B cell (primary cell): ENCODE measurements around the gene STXBP2. TPM values are rescaled to one million over a fixed set of nuclear protein-coding genes. Genes with fewer than 3 reads are reported as not detected.

Experiments
- ATAC-seq: fragments of 200-7000 bp; cut with Tn5 transposase; one replicate; pipeline ENCODE4 v1.10.0; 2021; ENCODE audit warnings: low read depth, mild to moderate bottlenecking, moderate number of reproducible peaks, moderate library complexity
- CTCF ChIA-PET: fragments of 350-600 bp; sonication (Branson Sonifier 250); formaldehyde crosslinking; loops from one replicate; lab custom pipeline; 2021; ENCODE audit warnings: antibody characterized with exemption, inconsistent platforms; lab: Charles Lee
- POLR2A ChIA-PET: fragments of 350-600 bp; sonication (Branson Sonifier 250); formaldehyde crosslinking; loops from one replicate; lab custom pipeline; 2021; ENCODE audit warnings: antibody characterized with exemption; lab: Charles Lee
- DNase-seq: peaks from one replicate; pipeline ENCODE4 v3.0.0; 2013
- H2AFZ ChIP-seq: 2 replicates; pipeline ENCODE4 v1.6.1; 2012; ENCODE audit warnings: mild to moderate bottlenecking, low read depth, low read length; ENCODE audit not compliant: insufficient read depth, poor library complexity, severe bottlenecking
- H3K27ac ChIP-seq, 2 donors: 1 replicate in 1 of 2; 2 replicates in 1 of 2; pipeline ENCODE4 v1.5.1; 2012 to 2013; ENCODE audit warnings: low read length in 2 of 2, mild to moderate bottlenecking in 2 of 2, moderate library complexity in 1 of 2
- H3K27me3 ChIP-seq, 4 experiments: fragments of 200-600 bp in 1 of 4; sonication (generic) in 1 of 4; replicated peaks in 1 of 4; 1 replicate in 2 of 4; 2 replicates in 2 of 4; pipeline versions ENCODE4 v1.6.1 to v1.7.0; 2013 to 2016; ENCODE audit warnings: low read length in 3 of 4, mild to moderate bottlenecking in 2 of 4, mixed read lengths in 1 of 4, moderate library complexity in 1 of 4; ENCODE audit not compliant: insufficient read depth in 4 of 4, control insufficient read depth in 3 of 4; ENCODE audit errors: control extremely low read depth in 1 of 4
- H3K36me3 ChIP-seq, 2 experiments: replicated peaks in 1 of 2; 1 replicate in 1 of 2; 2 replicates in 1 of 2; pipeline versions ENCODE4 v1.6.1 to v1.7.1; 2013; ENCODE audit warnings: low read length in 1 of 2; ENCODE audit not compliant: insufficient read depth in 2 of 2, control insufficient read depth in 1 of 2; ENCODE audit errors: control extremely low read depth in 1 of 2, extremely low read depth in 1 of 2
- H3K4me1 ChIP-seq, 2 donors: fragments of 200-600 bp in 1 of 2; sonication (generic) in 1 of 2; 1 replicate in 1 of 2; 2 replicates in 1 of 2; pipeline versions ENCODE4 v1.5.1 to v1.6.1; 2013 to 2017; ENCODE audit warnings: low read length in 2 of 2; ENCODE audit not compliant: control insufficient read depth in 2 of 2, insufficient read depth in 2 of 2
- H3K4me2 ChIP-seq: replicated peaks from 2 replicates; pipeline ENCODE3; 2012; ENCODE audit warnings: mild to moderate bottlenecking, low read depth, low read length; ENCODE audit not compliant: poor library complexity, severe bottlenecking
- H3K4me3 ChIP-seq, 5 experiments: fragments of 200-600 bp in 1 of 5; sonication (generic) in 1 of 5; 1 replicate in 3 of 5; 2 replicates in 2 of 5; pipeline versions ENCODE4 v1.5.1 to v1.7.0; 2011 to 2016; ENCODE audit warnings: low read length in 4 of 5, mild to moderate bottlenecking in 4 of 5, low read depth in 2 of 5, control low read depth in 1 of 5, moderate library complexity in 1 of 5; ENCODE audit not compliant: insufficient read depth in 1 of 5; ENCODE audit errors: control extremely low read depth in 1 of 5, extremely low read depth in 1 of 5
- H3K79me2 ChIP-seq: fragments of 200-600 bp; sonication (generic); one replicate; pipeline ENCODE4 v1.6.0; 2016; ENCODE audit warnings: low read length; ENCODE audit not compliant: control insufficient read depth, insufficient read depth
- H3K9ac ChIP-seq: fragments of 200-600 bp; sonication (generic); 2 replicates; pipeline ENCODE4 v1.6.1; 2017; ENCODE audit warnings: mild to moderate bottlenecking, low read length, moderate library complexity
- H3K9me3 ChIP-seq, 3 donors: one replicate each; pipeline versions ENCODE4 v1.6.1 to v1.7.1; 2013; ENCODE audit warnings: low read length in 2 of 3; ENCODE audit not compliant: control insufficient read depth in 2 of 3, insufficient read depth in 1 of 3; ENCODE audit errors: control extremely low read depth in 1 of 3
- H4K20me1 ChIP-seq: 2 replicates; pipeline ENCODE4 v1.6.0; 2012; ENCODE audit warnings: mild to moderate bottlenecking, low read length; ENCODE audit not compliant: insufficient read depth, control insufficient read depth, poor library complexity, severe bottlenecking
- H3K27ac Mint-ChIP-seq: one replicate; pipeline ENCODE4 v1.8.0; 2021; ENCODE audit warnings: mixed read lengths
- H3K27me3 Mint-ChIP-seq: one replicate; pipeline ENCODE4 v1.8.0; 2021; ENCODE audit warnings: mixed read lengths
- H3K4me1 Mint-ChIP-seq: one replicate; pipeline ENCODE4 v1.8.0; 2021; ENCODE audit warnings: mixed read lengths
- H3K4me3 Mint-ChIP-seq: one replicate; pipeline ENCODE4 v1.8.0; 2021; ENCODE audit warnings: mixed read lengths
- H3K9me3 Mint-ChIP-seq: one replicate; pipeline ENCODE4 v1.8.0; 2022; ENCODE audit warnings: mixed read lengths; ENCODE audit not compliant: insufficient read depth
- CTCF ChIP-seq: fragments of 200-600 bp; IDR thresholded peaks from one replicate; pipeline ENCODE4 v1.8.0; 2022; ENCODE audit warnings: antibody characterized with exemption, mild to moderate bottlenecking
- EZH2 ChIP-seq: IDR thresholded peaks from 2 replicates; pipeline ENCODE4 v1.6.1; 2012; ENCODE audit warnings: borderline replicate concordance, low read depth, mild to moderate bottlenecking, moderate library complexity, low read length; ENCODE audit not compliant: insufficient read depth, poor library complexity, severe bottlenecking
- WGBS: methylation state at CpG from one replicate; pipeline ENCODE4 v1.1.5; 2013; ENCODE audit warnings: missing lambda C conversion rate; ENCODE audit not compliant: insufficient coverage; 5-methylcytosine and 5-hydroxymethylcytosine counted together
- intact Hi-C: fragments of 100-400 bp; cut with micrococcal nuclease; formaldehyde crosslinking; loops from one replicate; pipeline ENCODE4 v1.10.0; 2022
- polyA plus RNA-seq: library from polyadenylated mRNA; depleted of rRNA; stranded (reverse); fragments of >200 nt; gene quantifications from 2 replicates; pipeline ENCODE4 v1.2.3, GENCODE V29; 2012
- total RNA-seq, 2 donors: library from RNA; stranded (reverse); fragments of 120-200 nt in 1 of 2; gene quantifications; 1 replicate in 1 of 2; 2 replicates in 1 of 2; pipeline versions ENCODE4 v1.2.3 to v1.2.4, GENCODE V29; 2013 to 2022

Gene STXBP2
- total and polyA plus RNA-seq, 2 donors (not counting 1 experiment from before 2014, with no cell fraction given): 222 to 226 TPM

- Mint-ChIP-seq H3K27me3 (no peaks in the 10 kb centered on the region), H3K27ac (no peak overlapping the region), H3K9me3 (no peaks in the 10 kb centered on the region), H3K4me1 (no peaks in the 10 kb centered on the region), H3K4me3 (no peak overlapping the region)
- no peak overlapping the region for H3K27ac ChIP-seq
- ATAC-seq: no peak
- H3K4me2 ChIP-seq: no peak overlapping the region
- no peak overlapping the region for H2AFZ ChIP-seq
- no peak overlapping the region for H3K9ac ChIP-seq
- H3K27me3 ChIP-seq: no peaks in the 10 kb centered on the region
- ChIA-PET CTCF (no interaction called here), POLR2A (no interaction called here)
- H4K20me1 ChIP-seq: no peaks in the 10 kb centered on the region
- WGBS: 98% methylated on average over 4 of the region's 4 CpGs
- peaks cover 0 to 6% (median 0%) of the 10 kb centered on the region in 3 donors for H3K9me3 ChIP-seq
- H3K79me2 ChIP-seq: no peaks in the 10 kb centered on the region
- TF ChIP-seq EZH2: no peak
- no peak for TF ChIP-seq CTCF
- H3K4me3 ChIP-seq: no peak overlapping the region
- no peak for DNase-seq
- intact Hi-C loops: no loop called here
- no peaks in the 10 kb centered on the region for H3K4me1 ChIP-seq
- peaks cover 5 to 43% of the 10 kb centered on the region in 2 experiments for H3K36me3 ChIP-seq
Measured at GRCh38 chr19:7618348-7618747, 18.6 kb upstream of the STXBP2 start.

- CTCF ChIA-PET: no interaction called here
- no peak for DNase-seq
Measured at GRCh38 chr19:7618771-7619510, 18.0 kb upstream of the STXBP2 start.

More at GRCh38 chr19:7618771-7619510, 18.0 kb upstream of the STXBP2 start:
- TF ChIP-seq CTCF: no peak
- TF ChIP-seq EZH2: no peak
- intact Hi-C loops: no loop called here
- Mint-ChIP-seq H3K4me1 (no peaks in the 10 kb centered on the region), H3K27ac (no peak overlapping the region), H3K4me3 (no peak overlapping the region), H3K9me3 (no peaks in the 10 kb centered on the region), H3K27me3 (no peaks in the 10 kb centered on the region)
- Histone ChIP-seq H3K9me3 (peaks cover 0 to 6% (median 0%) of the 10 kb centered on the region in 3 donors), H3K4me1 (no peaks in the 10 kb centered on the region), H3K4me3 (no peak overlapping the region), H3K4me2 (no peak overlapping the region), H3K27me3 (no peaks in the 10 kb centered on the region), H4K20me1 (no peaks in the 10 kb centered on the region), H3K79me2 (no peaks in the 10 kb centered on the region), H3K9ac (no peak overlapping the region), H3K36me3 (peaks cover 5 to 47% of the 10 kb centered on the region in 2 experiments), H3K27ac (no peak overlapping the region), H2AFZ (no peak overlapping the region)
- POLR2A ChIA-PET: interaction anchor here (0.7 kb wide), 1 partner anchor 62 kb away, joined by 5 read pairs; the partner anchor contains the start of gene TRAPPC5
- no peak for ATAC-seq
- WGBS: 99% methylated on average over 18 of the region's 21 CpGs
